NCI-H1694 (cell line): ENCODE measurements around the gene ARHGAP32.
"Not testable (repeated sequence)": the region's sequence is repeated elsewhere in the genome, so short reads cannot be mapped to it uniquely, and the experiment has no call there.

Experiments used
- DNase-seq: peaks from one replicate; lab custom pipeline; 2025; lab: John Stamatoyannopoulos, UW

Gene ARHGAP32

GRCh38 chr11:128933481-128934178, 258.5 kb downstream of the ARHGAP32 start:
- DNase-seq, result no peak

DNA sequence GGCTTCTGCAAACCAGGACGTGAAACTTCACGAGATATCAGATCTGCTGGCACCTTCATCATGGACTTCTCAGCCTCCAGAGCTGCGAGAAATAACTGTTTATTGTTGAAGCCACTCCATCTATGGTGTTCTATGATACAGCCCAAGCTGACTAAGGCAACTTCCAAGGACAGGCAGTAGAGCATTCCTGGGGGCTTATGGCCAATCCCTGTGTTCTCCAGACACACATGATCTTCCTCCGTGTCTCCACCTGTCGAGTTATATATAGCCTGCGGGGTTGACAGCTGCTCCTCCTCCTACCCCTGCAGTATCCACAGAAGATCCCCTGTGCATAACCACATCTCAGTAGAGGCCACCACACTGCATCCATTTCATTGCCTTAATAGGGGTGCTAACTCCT, 260.5 kb downstream of the ARHGAP32 start:
- DNase-seq, result no peak

- DNase-seq, result no peak
Observed at GRCh38 chr11:128931066-128931465, 261.1 kb downstream of the ARHGAP32 start.

GRCh38 chr11:128929991-128930390, 262.1 kb downstream of the ARHGAP32 start:
- no peak for DNase-seq

- DNase-seq, result no peak
Observed at GRCh38 chr11:128929468-128929867, 262.7 kb downstream of the ARHGAP32 start.

GRCh38 chr11:128928400-128928799, 263.7 kb downstream of the ARHGAP32 start:
- DNase-seq, result no peak

- no peak for DNase-seq
Observed at GRCh38 chr11:128927683-128928336, 264.3 kb downstream of the ARHGAP32 start.

DNA sequence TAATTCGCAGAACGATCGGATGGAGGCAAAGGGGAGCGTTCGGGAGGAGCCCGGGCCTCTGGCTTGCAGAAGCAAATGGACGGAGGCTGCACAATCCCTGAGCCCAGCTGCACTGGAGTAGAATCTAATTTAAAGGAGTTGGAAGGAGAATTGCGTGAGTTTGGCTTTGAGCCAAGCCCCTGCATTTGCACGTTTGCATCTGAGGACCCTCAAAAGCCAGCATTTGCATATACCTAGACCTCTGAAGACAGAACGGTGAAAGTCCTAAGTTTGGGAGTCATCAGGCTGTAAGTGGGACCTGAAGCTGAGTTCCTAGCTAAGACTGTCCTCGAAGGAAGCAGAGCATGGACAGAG, 265.0 kb downstream of the ARHGAP32 start:
- no peak for DNase-seq

GRCh38 chr11:128926437-128927107, 265.6 kb downstream of the ARHGAP32 start:
- DNase-seq, result no peak

DNA sequence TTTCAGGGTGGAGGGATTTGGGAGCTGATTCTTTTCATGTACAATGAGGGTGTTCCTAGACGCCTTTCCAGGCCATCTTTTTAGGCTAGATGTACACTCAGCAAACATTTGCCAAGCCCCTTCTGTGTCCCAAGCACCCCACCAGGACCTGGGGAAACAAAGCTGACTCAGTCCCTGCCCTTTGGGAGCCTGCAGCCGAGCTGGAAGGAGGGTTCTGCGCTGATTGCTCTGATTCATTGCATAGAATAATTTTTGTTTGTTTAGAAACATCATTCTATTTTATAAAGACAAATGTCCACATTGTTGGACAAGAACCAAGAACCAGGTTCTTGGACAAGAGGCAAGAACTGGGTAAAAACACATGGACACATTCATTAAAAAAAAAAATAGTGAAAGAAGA, 266.1 kb downstream of the ARHGAP32 start:
- no peak for DNase-seq

GRCh38 chr11:128925250-128925600, 266.9 kb downstream of the ARHGAP32 start:
- DNase-seq, result no peak

- DNase-seq, result no peak
Observed at GRCh38 chr11:128924510-128925249, 267.4 kb downstream of the ARHGAP32 start.

DNA sequence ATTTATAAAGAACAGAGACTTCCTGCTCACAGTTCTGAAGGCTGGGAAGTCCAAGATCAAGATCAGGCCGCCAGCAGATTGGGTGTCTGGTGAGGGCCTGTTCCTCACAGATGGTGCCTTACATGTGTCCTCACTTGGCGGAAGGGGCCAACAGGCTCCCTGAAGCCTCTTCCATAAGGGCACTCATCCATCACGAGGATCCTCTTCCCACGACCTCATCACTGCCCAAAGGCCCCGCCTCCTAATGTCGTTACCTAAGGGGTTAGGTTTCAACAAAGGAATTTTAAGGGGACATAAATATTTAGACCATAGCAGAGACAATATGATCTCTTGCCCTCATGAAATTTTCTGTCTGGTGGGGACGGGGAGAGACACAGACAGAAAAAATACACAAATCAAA, 268.0 kb downstream of the ARHGAP32 start:
- DNase-seq, result no peak

DNA sequence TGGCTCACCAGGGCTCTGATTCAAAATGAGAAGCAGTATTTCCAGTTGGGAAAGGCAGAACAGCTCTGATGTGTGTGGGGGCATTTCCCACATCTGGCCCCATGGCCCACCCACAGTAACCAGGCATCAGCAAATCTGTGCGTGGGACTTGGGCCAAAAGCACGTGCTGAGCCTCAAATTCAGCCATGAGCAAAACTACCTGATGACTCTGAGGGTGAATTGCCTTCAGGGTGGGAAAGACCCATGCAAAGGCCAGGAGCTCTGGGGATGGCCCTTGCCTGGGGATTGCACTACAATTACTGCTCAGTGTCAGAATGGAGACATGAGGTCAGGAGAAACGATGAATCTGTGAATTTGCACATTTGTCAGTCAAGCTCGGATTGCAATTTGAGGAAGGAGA, 270.3 kb downstream of the ARHGAP32 start:
- no peak for DNase-seq

DNA sequence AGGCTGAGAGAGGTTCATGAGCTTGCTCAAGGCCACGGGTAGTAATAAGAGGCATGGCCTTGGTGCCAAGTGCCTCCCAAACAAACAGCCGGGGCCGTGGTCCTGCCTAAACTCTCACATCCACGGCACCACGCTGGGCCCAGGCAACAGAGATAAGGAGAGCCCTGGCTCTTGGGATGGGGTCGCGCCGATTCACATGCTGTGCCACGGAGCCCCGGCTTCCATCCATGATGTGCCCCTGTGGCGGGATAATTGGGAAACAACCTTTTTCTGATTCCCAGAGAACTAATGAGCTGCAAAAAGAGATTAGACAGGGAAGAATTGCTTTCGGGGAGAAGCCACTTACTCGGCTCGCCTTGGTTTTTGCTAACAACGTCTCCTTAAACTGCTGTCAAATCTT, 271.5 kb downstream of the ARHGAP32 start:
- DNase-seq, result no peak

DNA sequence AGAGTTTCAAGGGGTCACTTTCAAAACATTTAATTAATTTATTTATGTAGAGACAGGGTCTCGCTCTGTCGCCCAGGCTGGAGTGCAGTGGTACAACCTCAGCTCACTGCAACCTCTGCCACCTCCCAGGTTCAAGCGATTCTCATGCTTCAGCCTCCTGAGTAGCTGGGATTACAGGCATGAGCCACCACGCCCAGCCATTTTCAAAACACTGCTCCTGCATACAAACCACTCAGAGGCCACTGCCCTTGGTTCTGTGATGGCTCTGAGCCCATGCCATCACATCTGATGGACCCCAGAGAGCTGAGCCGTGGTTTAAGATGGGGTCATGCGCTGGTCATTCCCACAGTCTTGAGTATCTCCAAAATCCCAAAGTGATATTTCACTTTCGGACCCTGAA, 272.5 kb downstream of the ARHGAP32 start:
- not testable (repeated sequence) for DNase-seq

GRCh38 chr11:128919216-128919615, 272.9 kb downstream of the ARHGAP32 start:
- no peak for DNase-seq

- no peak for DNase-seq
Observed at GRCh38 chr11:128917144-128917724, 274.9 kb downstream of the ARHGAP32 start.

DNA sequence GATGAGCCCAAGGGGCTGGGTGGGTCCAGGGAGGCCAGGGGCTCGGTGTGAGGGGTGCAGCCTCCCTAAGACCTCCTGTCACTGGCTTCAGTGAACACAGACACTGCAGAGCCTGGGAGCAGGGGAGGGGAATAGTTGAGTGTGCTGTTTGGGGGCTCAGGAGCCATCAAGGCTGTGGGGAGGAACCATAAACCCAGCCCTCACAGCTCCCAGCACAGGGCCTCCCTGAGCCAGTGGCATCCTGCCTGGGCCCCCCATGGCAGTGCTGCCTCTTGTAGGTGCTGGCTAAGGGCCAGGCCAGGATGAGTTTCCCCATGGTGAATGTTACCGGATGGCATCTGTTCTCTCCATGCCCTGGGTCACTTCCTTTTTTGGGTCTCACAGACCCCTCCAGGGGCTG, 275.4 kb downstream of the ARHGAP32 start:
- no peak for DNase-seq

- DNase-seq, result no peak
Observed at GRCh38 chr11:128916037-128916572, 276.0 kb downstream of the ARHGAP32 start.

GRCh38 chr11:128915149-128915521, 277.0 kb downstream of the ARHGAP32 start:
- DNase-seq, result peak; percentile 37
